Activated CD8-positive, alpha-beta memory T cell treated with anti-CD3 and anti-CD28 coated beads, Interleukin-2, amount 50 U/mL, for 48 hours (primary cell): ENCODE results near the gene SRSF4.

Experiments
- DNase-seq: peaks from one replicate; pipeline ENCODE4 v3.0.0-alpha.2; 2020

SRSF4 gene

DNA sequence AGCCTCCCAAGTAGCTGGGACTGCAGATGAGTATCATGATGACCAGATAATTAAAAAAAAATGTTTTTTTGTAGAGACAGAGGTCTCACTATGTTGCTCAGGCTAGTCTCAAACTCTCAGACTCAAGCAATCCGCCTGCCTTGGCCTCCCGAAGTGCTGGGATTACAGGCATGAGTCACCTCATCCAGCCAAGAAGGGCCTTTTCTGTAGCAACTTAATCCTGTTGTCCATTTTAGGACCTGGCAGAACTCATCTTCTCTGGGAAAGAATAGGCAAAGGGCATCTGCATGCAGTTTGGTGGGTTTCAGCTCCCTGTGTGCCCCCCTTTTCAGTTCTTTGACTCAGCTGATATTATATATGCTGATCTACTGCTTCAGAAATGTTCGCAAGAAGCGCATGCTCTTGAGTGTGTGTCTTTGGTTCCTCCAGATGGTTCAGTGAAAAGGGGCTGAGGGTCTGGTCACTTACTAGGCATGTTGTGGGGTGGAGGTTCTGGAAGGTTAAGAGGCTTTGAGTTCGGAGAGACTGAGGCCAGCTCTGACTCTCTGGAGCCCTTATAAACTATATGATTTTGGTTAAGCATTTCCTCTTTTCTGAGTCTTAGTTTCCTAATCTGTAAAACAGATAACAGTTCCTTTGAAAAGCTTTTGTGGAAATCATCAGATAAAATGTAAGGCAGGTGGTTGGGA, 19.4 kb upstream of the SRSF4 start:
- DNase-seq, result no peak

DNA sequence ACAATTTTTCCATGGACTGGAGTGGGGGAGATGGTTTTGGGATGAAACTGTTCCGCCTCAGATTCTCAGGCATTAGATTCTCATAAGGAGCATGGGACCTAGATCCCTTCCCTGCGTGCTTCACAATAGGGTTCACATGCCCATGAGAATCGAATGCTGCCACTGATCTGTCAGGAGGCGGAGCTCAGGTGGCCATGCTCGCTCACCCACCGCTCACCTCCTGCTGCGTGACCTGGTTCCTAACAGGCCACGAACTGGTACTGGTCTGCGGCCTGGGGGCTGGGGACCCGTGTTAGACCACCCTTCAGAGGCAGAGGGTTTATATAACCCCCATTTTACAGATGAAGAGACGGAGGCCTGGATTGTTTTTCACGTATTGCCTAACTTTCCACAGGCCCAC, 16.3 kb upstream of the SRSF4 start:
- DNase-seq, result no peak

DNA sequence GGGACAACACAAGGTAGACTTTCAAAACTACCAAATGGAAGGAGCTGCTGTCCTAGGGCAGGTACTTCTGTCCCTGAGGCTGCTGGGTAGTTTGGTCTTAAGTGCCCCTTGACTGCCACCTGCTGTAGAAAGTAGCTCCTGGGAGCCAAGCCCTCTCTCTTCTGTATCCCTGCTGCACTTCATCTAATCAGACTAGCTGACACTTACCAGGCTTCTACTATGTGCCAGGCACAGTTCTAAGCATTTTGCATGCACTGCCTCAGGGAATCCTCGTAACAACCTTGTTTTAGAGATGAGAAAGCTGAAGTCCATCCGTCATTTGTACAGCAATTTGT, 15.9 kb upstream of the SRSF4 start:
- DNase-seq, result no peak

DNA sequence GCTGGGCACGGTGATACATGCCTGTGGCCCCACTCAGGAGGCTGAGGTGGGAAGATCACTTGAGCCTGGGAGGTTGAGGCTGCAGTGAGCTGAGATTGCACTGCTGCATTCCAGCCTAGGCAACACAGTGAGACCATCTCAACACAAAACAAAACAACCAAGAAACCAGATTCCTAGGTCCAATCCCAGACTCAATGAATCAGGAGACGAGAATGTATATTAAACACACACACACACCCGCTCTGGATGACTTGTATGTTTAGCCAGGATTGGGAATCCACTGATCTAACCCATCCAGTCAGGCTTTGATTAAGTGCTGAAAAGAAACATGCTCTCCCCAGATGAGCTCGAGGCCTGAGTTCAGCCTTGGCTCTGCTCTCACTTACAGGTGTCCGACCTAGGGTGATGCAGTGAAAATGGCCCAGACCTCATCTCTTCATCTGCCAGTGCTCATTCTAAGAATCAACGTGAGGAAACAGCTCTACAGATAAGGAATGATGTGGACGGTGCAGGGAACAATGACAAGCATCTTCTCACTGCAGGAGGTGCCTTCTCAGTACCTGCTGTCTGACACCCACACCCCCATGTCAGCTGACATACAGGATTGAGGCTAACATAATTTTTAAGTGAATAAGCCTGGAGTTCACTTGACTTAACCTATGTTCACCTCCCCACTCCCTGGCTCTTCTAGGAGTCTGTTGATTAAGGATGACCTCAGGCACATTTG, 15.3 kb upstream of the SRSF4 start:
- no peak for DNase-seq

DNA sequence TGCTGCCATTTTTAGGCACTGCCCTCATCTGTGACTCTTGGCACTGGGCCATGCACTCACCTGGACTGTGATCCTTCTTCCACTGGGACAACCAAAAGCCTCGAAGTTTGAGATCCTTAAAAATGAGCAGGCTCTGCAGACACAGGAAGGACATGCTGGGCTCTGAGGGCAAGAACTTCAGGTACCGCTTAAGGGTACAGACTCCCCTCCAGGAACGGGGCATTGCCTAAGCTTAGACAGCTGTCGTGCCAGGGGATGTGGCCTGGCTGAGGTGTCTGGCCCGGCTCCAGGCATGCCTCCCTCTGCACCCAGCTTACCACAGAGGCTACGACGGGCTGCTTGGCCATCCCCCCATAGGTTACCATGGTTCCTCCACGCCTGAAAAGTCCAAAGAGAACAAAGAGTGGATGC, 14.2 kb upstream of the SRSF4 start:
- no peak for DNase-seq

DNA sequence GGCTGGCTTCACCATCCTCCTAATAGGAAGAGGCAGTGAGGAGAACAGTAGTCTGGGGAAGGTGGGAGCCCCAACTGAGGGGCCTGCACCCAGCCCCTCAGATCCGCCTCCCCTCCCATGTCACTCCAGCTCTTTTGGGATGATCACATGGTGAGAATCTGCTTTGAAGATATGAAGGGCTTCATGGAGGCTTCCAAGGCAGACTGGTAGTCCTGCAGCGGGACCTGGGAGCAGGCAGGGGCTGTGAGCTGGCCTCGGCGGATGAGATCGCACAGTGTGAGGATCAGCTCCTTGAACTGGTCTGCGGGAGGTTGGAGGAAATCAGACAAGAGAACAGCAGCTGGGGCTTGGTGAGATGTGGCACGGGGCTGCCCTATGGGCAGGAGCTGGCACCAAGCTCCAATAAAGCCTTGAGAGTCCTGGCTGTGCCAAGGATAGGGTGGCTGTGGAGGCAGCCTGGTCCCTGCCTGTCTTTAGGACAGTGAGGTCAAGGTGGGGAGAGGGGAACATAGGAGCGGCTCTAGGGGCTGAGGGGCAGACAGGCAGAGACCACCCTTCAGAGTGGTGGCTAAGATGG, 12.3 kb upstream of the SRSF4 start:
- no peak for DNase-seq

DNA sequence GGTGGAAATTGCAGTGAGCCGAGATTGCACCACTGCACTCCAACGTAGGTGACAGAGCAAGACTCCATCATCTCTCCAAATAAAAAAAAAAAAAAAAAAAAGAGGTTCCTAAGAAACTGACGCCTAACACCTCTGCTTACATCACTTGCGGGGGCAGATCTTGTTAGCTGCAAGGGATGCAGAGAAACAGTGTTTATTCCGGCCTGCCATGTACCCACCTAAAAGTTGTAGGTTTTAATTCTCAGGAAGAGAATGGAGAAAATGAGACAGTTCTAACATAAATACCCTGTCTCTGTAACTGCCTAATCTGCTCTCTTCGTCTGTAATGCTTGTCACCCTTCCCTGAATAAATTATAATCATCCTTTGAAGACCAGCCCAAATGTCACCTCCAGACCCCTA, 9.0 kb upstream of the SRSF4 start:
- DNase-seq, result no peak

DNA sequence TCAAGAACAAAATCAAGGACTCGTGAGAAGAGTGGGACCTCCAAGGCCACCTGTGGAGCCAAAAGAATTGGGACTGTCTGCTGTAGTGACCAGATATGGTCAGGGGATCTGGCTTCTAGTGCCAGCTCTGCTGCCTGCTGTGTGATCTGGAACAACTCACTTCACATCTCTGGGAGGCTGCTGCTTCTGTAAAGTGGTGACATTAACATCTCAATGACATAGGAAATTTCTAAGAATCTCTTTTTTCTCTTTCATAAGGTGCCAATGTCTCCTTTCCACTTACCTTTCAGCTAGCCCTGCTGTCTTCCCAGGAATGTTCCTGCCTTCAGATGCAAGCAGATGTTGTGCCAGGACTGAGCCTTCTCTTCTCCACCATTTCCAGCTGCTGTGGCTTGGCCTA, 5.0 kb upstream of the SRSF4 start:
- DNase-seq, result peak; percentile 17

DNA sequence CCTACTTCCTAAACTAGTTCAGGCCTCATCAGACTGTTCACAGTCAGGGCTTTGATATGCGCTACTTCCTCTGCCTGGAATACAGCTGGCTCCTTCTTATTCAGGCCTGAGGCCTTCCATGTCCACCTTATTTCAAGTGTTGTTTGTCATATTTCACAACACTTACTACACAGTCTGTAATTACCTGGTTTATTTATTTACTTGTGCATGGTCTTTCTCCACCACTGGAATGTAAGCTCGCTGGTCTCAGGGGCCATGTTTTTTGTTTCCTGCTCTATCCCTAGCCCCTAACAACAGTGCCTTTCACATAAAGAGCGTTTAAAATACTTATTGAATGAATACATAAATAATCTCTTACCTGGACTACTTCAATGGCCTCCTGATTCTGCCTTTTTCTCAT, 4.6 kb upstream of the SRSF4 start:
- no peak for DNase-seq

DNA sequence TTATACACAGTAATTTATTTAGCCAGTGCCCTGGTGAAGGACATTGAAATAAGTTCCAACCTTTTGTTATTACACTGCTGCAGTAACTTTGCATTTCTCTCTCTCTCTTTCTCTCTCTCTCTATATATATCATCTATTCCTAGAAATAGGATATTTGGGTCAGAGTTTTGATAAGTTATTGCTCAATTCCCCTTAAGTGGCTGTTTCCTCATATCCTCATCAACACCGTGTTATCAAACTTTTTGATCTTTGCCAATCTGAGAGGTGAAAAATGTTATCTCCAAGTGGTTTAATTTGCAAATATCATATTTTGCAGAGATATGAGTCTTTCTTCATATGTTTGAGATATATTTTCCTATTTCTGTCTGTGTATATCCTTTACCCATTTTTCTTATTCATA, 1.6 kb upstream of the SRSF4 start:
- DNase-seq, result no peak

DNA sequence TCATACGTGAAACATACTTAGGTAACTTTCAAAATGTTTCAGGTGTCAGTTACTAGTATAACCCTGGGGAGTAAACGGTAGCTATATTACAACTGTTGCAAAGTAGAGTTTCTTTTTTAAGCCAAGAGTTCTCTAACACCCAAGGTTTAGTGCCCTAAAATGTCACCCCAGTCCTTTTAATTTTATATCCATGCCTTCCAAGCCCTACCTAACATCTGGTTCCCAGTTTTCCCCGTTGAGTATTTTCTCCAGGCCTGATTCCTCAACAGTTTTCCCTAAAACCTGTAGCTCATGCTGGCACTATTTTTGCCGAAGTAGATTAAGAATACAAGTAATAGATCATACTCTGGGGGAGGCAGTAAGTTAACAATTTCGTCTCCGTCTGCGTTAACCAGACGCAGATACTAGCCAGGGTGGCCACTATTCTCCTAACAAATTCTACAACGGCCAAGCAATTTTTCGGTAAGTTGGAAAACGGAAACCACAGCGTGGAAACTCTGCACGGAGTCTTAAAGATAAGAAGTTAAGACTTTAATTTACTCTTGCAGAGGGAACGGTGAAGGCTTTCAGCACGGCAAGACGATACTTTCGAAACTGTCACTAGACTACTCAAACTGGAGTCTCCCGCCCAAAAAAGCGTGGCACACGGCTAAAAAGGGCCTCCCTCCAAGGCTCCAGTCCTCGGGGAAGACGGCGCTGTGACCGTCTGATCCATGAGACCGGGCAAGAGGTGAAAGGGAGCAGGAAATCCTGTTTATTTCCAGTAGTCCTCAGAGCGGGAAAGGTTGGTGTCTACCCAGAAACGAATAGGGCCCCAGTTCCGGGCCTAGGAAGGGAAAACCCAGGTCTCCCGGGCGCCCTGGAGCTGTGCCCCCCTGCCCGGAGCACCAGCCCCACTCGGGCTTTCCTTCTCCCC, 945 bp downstream of the SRSF4 start:
- no peak for DNase-seq

DNA sequence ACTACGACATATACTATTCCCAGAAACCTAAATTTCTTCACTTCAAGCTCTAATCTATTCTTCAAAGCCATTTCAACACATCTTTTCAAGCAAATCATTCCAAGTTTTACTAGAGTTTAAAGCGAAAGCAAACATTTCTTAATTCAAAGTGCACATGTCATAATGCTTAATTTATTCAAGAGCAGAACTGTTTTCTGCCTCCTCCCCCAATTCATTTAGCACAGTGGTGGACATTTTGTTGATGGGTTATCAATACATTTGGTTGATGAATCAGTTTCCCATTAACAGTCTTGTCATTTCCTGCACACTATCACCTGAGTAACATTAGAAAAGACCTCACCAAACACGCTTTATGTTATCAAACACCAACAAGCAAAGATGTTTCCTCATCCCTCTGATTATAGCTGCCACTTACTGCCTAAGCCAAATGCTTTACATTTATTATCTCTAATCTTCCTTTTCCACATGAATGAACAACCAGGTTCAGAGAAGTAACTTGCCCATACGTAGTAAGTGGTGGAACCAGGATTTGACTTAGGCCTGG, 2.0 kb downstream of the SRSF4 start:
- peak; percentile 10 for DNase-seq

DNA sequence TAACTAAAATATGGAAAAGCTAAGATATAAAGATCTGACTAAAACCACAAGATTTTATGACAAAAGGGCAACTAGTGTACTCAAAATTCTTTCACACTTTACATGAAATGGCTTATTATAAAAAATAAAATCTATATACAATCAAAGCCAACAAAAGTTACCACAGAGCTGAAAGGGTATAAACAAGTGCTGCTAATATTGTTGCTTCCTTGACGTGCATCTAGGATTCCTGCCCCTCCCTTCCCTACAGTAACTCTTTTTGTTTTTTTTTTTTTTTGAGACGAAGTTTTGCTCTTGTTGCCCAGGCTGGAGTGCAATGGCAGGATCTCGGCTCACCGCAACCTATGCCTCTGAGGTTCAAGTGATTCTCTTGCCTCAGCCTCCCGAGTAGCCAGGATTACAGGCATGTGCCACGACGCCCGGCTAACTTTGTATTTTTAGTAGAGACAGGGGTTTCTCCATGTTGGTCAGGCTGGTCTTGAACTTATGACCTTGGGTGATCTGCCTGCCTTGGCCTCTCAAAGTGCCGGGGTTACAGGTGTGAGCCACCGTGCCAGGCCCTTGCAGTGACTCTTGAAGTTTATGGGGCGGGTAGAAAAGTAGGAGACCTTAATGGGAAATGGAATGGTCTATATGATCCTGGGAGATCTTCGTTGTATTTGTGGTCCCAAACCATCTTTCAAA, 4.5 kb downstream of the SRSF4 start:
- peak; percentile 49 for DNase-seq

DNA sequence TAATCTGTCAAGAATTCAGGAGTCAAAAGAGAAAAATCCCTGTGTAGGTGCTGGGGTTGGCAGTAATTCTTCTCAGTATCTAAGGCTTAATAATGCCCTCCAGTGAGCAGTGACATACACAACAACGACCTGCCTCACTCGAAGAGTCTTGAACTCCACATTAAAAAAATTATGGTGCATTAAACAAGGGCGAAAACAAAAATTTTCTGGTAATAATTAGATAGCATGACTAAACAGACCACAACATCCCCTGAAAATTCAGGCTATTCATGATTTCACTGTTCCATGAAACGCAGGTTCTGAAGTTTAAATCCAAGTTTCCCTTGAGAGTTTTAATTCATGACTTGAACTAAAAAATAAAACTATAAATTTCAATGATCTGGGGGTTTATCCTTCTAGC, 5.1 kb downstream of the SRSF4 start:
- no peak for DNase-seq

DNA sequence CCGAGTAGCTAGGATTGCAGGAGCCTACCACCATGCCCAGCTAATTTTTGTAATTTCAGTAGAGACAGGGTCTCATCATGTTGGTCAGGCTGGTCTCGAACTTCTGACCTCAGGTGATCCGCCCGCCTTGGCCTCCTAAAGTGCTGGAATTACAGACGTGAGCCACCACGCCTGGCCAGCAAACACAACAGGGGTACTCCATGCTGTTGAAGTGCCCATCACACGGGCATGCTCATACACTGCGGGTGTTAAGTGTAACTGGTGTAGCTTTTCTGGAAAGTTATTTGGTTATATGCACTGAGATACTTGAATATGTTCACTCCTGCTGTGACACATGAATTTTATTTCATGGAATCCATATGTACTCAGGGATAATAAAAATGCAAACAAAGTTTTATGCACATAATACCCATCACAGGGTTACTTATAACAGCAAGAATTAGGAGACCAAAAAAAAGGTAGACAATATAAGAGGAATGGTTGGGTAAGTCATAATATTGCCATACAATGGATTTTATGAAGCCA, 9.2 kb downstream of the SRSF4 start:
- peak; percentile 49 for DNase-seq

DNA sequence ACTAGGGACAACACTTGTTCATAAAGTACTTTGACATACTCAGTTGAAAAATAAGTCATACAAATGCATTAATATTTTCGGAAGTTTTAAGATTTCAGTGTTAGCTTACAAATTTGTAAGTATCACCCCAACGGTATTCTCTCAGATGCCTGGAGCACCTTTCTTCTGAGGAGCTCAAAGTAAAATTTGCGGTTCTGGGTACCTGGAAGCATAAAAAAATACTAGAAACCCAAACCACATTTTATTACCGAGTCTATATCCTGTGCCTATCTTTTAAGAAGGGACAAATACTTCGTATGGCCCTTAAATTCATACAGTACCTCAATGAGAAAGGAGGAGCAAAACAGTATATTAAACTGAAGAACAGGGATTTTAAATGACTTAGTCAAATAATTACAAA, 10.2 kb downstream of the SRSF4 start:
- no peak for DNase-seq

DNA sequence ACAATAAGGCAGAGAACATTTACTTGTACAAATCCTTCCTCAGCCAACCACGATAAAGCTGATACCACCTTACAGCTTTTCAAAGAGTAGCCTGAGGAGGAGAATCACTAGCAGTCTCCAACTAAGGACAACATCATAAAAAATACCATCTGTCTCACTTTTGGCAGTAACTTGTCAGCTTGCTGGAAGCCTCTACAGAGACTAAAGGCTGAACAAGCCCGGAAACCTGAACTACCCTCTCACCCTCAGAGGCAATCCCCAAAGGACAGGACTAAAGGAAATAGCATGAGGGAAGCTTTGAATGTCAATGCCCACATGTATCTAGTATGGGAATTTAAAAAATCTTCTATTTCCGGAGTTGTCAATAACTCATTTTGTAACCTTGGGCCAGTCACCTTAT, 10.6 kb downstream of the SRSF4 start:
- peak; percentile 26 for DNase-seq

DNA sequence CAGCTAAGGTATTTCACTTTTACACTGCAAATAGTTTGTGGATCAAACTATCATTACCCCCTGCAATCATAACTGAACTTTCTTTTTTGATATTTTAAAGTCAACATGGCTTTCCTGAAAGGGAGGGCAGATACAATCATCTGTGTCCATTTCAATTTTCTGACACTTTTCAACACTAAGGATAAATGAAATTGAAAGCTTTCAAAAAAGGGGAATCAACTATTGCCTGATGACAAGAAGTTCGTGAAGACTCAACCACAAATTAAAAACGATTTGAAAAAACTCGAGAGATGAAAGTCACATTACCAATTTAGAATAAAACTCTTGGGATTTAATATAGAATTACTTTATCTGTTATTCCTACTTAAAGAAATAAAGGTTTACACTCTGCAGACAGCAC, 11.7 kb downstream of the SRSF4 start:
- DNase-seq, result no peak

DNA sequence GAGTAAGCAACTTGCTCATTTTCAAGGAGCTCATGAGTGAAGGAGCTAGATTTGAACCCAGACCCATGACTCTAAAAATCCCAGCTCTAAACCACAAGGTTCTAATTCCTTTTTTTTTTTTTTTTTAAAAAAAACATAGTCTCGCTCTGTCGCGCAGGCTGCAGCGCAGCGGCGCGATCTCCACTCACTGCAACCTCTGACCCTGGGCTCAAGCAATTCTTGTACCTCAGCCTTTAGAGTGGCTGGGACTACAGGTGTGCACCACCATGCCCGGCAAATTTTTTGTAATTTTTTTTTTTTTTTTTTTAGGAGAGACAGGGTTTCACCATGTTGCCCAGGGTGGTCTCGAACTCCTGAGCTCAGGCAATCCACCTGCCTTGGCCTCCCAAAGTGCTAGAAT, 13.8 kb downstream of the SRSF4 start:
- no peak for DNase-seq

DNA sequence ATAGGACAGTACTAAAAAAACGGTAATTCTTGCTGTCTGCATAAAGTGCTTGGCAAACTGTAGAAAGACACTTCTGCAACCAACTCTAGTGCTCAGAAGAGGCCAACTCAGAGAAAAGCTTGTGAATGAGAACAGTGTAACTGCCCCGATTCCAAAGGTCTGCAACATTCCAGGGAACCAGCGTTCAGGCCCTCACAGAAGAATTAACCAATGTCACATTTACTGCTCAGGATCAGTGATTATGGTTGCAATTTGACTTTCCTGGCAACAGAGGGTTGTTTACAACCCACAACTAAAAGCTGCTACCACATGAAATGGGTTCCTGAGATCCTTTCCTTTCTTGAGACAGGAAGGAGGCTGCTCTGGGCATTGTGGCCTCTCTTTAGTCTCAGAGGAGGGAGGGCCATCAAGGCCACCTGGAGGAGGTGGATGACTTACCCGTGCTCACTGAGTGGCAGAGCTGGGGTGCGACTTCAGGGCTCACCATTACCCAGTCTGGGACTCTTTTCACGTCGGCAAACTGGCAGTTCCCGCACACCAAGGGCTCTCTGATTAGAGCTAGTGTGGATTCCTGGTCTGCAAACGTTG, 15.3 kb downstream of the SRSF4 start:
- DNase-seq, result no peak

DNA sequence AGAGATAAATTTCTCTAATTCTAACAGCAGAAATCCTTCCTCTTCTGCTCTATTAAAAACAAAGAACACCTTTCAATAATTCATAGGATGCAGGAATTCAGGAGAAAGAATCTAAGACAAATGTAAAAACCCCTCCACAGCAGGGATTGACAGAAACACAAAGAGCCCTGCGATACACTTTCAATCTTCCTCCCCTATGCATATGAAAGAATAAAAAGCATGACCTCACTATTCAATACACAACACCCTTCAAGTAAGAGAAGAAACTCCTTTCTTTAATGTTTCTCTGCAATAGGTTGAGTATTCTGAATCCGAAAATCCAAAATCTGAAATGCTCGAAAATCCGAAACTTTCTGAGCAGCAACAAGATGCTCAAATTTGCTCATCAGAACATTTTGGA, 17.1 kb downstream of the SRSF4 start:
- DNase-seq, result no peak
